Fibroblast of lung (primary cell): ENCODE results near the gene MARCHF6. TPM values are rescaled to one million over a fixed set of nuclear protein-coding genes. Genes with fewer than 3 reads are reported as not detected.

Source experiments
- DNase-seq, 2 donors: peaks; one replicate each; pipeline versions ENCODE4 v3.0.0 to v3.0.0-alpha.2; 2010; ENCODE audit warnings: low read depth in 2 of 2
- H2AFZ ChIP-seq: 2 replicates; pipeline ENCODE4 v1.5.1; 2012; ENCODE audit warnings: low read length, control low read depth, inconsistent platforms
- H3K27ac ChIP-seq: 2 replicates; pipeline ENCODE4 v1.5.1; 2011; ENCODE audit warnings: low read length, control low read depth; ENCODE audit not compliant: insufficient read depth
- H3K27me3 ChIP-seq: 2 replicates; pipeline ENCODE4 v1.5.1; 2011; ENCODE audit warnings: mild to moderate bottlenecking, low read length; ENCODE audit not compliant: control insufficient read depth, insufficient read depth
- H3K36me3 ChIP-seq: 2 replicates; pipeline ENCODE4 v1.5.1; 2011; ENCODE audit warnings: low read length; ENCODE audit not compliant: control insufficient read depth, insufficient read depth
- H3K4me1 ChIP-seq: 2 replicates; pipeline ENCODE4 v1.5.1; 2011; ENCODE audit warnings: low read length; ENCODE audit not compliant: control insufficient read depth, insufficient read depth; ENCODE audit errors: extremely low read depth
- H3K4me2 ChIP-seq: 2 replicates; pipeline ENCODE4 v1.5.1; 2011; ENCODE audit warnings: low read length, control low read depth; ENCODE audit not compliant: insufficient read depth; ENCODE audit errors: extremely low read depth
- H3K4me3 ChIP-seq, 4 experiments: fragments of 200-600 bp in 1 of 4; sonication (generic) in 1 of 4; replicated peaks in 1 of 4; 2 replicates each; pipeline ENCODE4 v1.5.1; 2011 to 2016; ENCODE audit warnings: low read length in 4 of 4, low read depth in 3 of 4, mild to moderate bottlenecking in 3 of 4, control low read depth in 2 of 4, inconsistent platforms in 1 of 4, mixed read lengths in 1 of 4; ENCODE audit not compliant: insufficient read depth in 1 of 4; ENCODE audit errors: control extremely low read depth in 1 of 4
- H3K79me2 ChIP-seq: 2 replicates; pipeline ENCODE4 v1.5.1; 2012; ENCODE audit warnings: mild to moderate bottlenecking, low read length, inconsistent platforms; ENCODE audit not compliant: control insufficient read depth, insufficient read depth
- H3K9ac ChIP-seq: 2 replicates; pipeline ENCODE4 v1.5.1; 2011; ENCODE audit warnings: mild to moderate bottlenecking, low read length, control low read depth; ENCODE audit not compliant: insufficient read depth
- H3K9me3 ChIP-seq: 2 replicates; pipeline ENCODE4 v1.5.1; 2012; ENCODE audit warnings: low read depth, low read length; ENCODE audit not compliant: control insufficient read depth, insufficient read depth
- H4K20me1 ChIP-seq: 2 replicates; pipeline ENCODE4 v1.5.1; 2011; ENCODE audit warnings: low read length; ENCODE audit not compliant: control insufficient read depth, insufficient read depth; ENCODE audit errors: extremely low read depth
- EZH2 ChIP-seq: IDR thresholded peaks from 2 replicates; pipeline ENCODE4 v1.5.1; 2012; ENCODE audit warnings: low read length, control low read depth, mild to moderate bottlenecking; ENCODE audit errors: missing control alignments
- polyA plus RNA-seq, 2 donors: library from polyadenylated mRNA; depleted of rRNA in 1 of 2; stranded (reverse) in 1 of 2; unstranded in 1 of 2; fragments of >200 nt; gene quantifications; 2 replicates each; pipeline ENCODE4 v1.2.1, GENCODE V29; 2011 to 2012; ENCODE audit warnings: missing spikeins in 1 of 2
- total RNA-seq: library from RNA; depleted of rRNA; stranded (reverse); fragments of >200 nt; gene quantifications from 2 replicates; pipeline ENCODE4 v1.2.1, GENCODE V29; 2014
- TF ChIP-seq, protein P1 (sequence below), 2 donors: IDR thresholded peaks in 1 of 2; conservative IDR thresholded peaks in 1 of 2; 1 replicate in 1 of 2; 2 replicates in 1 of 2; pipeline ENCODE4 v1.5.1; 2011 to 2012; ENCODE audit warnings: low read length in 2 of 2, control low read depth in 1 of 2, inconsistent platforms in 1 of 2, low read depth in 1 of 2, mild to moderate bottlenecking in 1 of 2

Gene MARCHF6
- total and polyA plus RNA-seq, 2 donors (not counting 1 experiment from before 2014, with no cell fraction given), result 67.9 to 142 TPM

DNA sequence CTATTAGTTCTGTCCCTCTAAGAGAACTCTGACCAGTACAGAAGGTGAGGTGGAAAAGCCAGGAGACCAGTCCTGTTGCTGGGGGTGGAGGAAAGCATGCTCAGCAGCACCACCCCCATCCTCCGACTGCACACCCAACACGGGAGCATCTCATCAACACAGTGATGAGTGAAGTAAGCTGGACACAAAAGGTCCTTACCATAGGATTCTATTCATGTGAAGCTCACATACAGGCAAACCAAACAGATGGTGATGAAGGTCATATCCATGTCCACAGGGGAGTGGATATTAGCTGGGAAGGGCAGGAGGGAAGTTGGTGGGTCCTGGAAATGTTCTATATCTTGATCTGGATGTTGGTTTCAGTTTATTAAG, 14.8 kb upstream of the MARCHF6 start:
- H3K9ac ChIP-seq, result no peak overlapping the region
- H3K9me3 ChIP-seq, result no peaks in the 10 kb centered on the region
- no peak for TF ChIP-seq EZH2
- TF ChIP-seq, protein P1, sequence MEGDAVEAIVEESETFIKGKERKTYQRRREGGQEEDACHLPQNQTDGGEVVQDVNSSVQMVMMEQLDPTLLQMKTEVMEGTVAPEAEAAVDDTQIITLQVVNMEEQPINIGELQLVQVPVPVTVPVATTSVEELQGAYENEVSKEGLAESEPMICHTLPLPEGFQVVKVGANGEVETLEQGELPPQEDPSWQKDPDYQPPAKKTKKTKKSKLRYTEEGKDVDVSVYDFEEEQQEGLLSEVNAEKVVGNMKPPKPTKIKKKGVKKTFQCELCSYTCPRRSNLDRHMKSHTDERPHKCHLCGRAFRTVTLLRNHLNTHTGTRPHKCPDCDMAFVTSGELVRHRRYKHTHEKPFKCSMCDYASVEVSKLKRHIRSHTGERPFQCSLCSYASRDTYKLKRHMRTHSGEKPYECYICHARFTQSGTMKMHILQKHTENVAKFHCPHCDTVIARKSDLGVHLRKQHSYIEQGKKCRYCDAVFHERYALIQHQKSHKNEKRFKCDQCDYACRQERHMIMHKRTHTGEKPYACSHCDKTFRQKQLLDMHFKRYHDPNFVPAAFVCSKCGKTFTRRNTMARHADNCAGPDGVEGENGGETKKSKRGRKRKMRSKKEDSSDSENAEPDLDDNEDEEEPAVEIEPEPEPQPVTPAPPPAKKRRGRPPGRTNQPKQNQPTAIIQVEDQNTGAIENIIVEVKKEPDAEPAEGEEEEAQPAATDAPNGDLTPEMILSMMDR (conservative IDR thresholded peaks at IDR 0.05 in 1 of 2, IDR thresholded peaks at IDR 0.05 in 1 of 2; ENCODE audit: low read depth in 1 of 2, low read length in 2 of 2), result no peak
- H3K4me1 ChIP-seq, result no peaks in the 10 kb centered on the region
- H3K79me2 ChIP-seq, result no peaks in the 10 kb centered on the region
- no peak overlapping the region for H3K27ac ChIP-seq
- H2AFZ ChIP-seq, result no peak overlapping the region
- H3K4me2 ChIP-seq, result no peak overlapping the region
- DNase-seq, result no peak
- H3K4me3 ChIP-seq, result no peak overlapping the region
- no peaks in the 10 kb centered on the region for H3K36me3 ChIP-seq
- no peaks in the 10 kb centered on the region for H3K27me3 ChIP-seq
- H4K20me1 ChIP-seq, result no peaks in the 10 kb centered on the region

DNA sequence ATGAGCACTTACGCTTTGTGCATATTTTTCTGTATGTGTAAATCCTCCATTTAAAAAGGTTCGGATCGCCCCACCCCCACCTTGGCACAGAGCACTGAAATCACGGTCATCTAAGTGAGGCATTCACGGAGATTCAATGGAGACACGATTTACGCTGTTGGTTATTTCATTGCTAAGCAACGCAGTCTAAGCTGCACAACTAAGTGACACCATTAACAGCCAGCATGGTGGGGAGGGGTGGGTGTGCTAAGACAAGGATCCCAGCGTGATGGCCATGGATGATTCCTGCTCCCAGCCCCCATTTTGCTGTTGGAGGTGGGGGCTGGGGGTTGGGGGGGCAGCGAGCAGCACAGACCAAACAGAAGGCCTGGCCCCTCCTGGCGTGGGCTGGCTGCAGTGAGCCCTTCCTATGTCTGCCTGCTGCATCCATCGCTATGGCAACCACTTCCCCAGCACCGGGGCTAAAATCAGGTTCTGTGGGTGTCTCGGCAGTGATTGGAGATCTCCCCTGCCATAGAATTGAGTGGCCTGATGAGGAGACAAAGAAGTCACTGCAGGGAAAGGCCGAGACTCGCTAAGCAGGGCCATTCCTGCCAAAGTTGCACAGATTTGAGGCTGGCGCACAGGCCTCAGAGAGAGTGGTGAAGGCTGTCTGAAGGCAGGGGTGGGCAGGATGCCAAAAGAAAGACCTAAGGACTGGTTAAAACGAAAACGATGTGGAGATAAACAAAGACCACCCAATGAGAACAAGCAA, 14.3 kb upstream of the MARCHF6 start:
- H3K4me3 ChIP-seq, result no peak overlapping the region
- H3K9me3 ChIP-seq, result no peaks in the 10 kb centered on the region
- no peaks in the 10 kb centered on the region for H3K4me1 ChIP-seq
- H3K9ac ChIP-seq, result no peak overlapping the region
- no peak for TF ChIP-seq EZH2
- TF ChIP-seq, protein P1 (conservative IDR thresholded peaks at IDR 0.05 in 1 of 2, IDR thresholded peaks at IDR 0.05 in 1 of 2; ENCODE audit: low read depth in 1 of 2, low read length in 2 of 2), result no peak
- H3K36me3 ChIP-seq, result no peaks in the 10 kb centered on the region
- H4K20me1 ChIP-seq, result no peaks in the 10 kb centered on the region
- H3K27me3 ChIP-seq, result no peaks in the 10 kb centered on the region
- H2AFZ ChIP-seq, result no peak overlapping the region
- no peaks in the 10 kb centered on the region for H3K79me2 ChIP-seq
- no peak overlapping the region for H3K4me2 ChIP-seq
- DNase-seq, result peak in 1 of 2 donors; percentile 59
- no peak overlapping the region for H3K27ac ChIP-seq

DNA sequence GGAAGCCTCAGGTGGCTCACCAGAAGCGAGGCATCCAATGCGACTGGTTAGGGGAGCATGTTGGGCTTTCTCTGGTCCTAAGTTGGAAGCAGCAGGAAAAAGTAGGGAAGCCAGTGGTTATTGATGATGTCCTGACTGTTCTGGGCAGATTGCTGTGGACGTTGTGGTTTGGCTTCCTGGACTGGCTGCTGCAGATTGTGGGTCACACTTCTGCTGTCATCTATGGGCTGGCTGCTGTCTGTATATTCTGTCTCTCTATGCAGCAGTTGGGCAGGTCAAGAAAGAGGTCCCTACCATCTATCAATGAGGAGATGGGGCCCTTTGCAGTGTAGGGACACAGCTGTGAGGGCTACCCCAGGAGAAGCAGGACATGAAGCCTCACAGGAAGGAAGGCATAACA, 13.5 kb upstream of the MARCHF6 start:
- TF ChIP-seq, protein P1 (conservative IDR thresholded peaks at IDR 0.05 in 1 of 2, IDR thresholded peaks at IDR 0.05 in 1 of 2; ENCODE audit: low read depth in 1 of 2, low read length in 2 of 2), result no peak
- no peak for TF ChIP-seq EZH2
- H2AFZ ChIP-seq, result no peak overlapping the region

More for the DNA sequence above, 13.5 kb upstream of the MARCHF6 start:
- Histone ChIP-seq H3K4me1 (no peaks in the 10 kb centered on the region), H3K79me2 (no peaks in the 10 kb centered on the region), H3K27me3 (no peaks in the 10 kb centered on the region), H3K9ac (no peak overlapping the region), H3K9me3 (no peaks in the 10 kb centered on the region), H4K20me1 (no peaks in the 10 kb centered on the region), H3K4me3 (no peak overlapping the region), H3K36me3 (no peaks in the 10 kb centered on the region), H3K4me2 (no peak overlapping the region), H3K27ac (no peak overlapping the region)
- DNase-seq, result no peak
